HEK293T (cell line): ENCODE measurements around the gene RAB8B.

Experiments used
- BHLHE40 ChIP-seq: fragments of 450-650 bp; IDR thresholded peaks from 2 replicates; pipeline ENCODE4 v1.6.1; 2016; ENCODE audit warnings: mild to moderate bottlenecking, moderate library complexity, borderline replicate concordance
- SP1 ChIP-seq: fragments of 450-650 bp; IDR thresholded peaks from 2 replicates; pipeline ENCODE4 v1.6.1; 2017

GRCh38 chr15:63211549-63211948 is 22.1 kb downstream of the RAB8B start:
- TF ChIP-seq BHLHE40 (no peak), SP1 (no peak)
